Calu3 (cell line): ENCODE data around the gene HNRNPLL. TPM values are rescaled to one million over a fixed set of nuclear protein-coding genes. Genes with fewer than 3 reads are reported as not detected.

Experiments used
- BruUV-seq: library from RNA; stranded (reverse); fragments of 400-500 nt; replicated peaks from 2 replicates; lab custom pipeline; 2021; lab: Mats Ljungman, UMichigan
- CTCF ChIA-PET: fragments of 300-600 bp; sonication (Branson Sonifier 250); formaldehyde crosslinking; loops from one replicate; lab custom pipeline; 2022; ENCODE audit warnings: antibody characterized with exemption; lab: Charles Lee
- DNase-seq: peaks from one replicate; pipeline ENCODE4 v3.0.0; 2022
- H3K27ac Mint-ChIP-seq: one replicate; pipeline ENCODE4 v1.8.0; 2022; ENCODE audit warnings: mixed read lengths; ENCODE audit not compliant: unreplicated experiment
- H3K27me3 Mint-ChIP-seq: one replicate; pipeline ENCODE4 v1.8.0; 2022; ENCODE audit warnings: mixed read lengths; ENCODE audit not compliant: unreplicated experiment
- H3K36me3 Mint-ChIP-seq: one replicate; pipeline ENCODE4 v1.8.0; 2022; ENCODE audit warnings: mild to moderate bottlenecking, moderate library complexity, mixed read lengths; ENCODE audit not compliant: insufficient read depth, unreplicated experiment
- H3K4me1 Mint-ChIP-seq: one replicate; pipeline ENCODE4 v1.8.0; 2022; ENCODE audit warnings: mild to moderate bottlenecking, low read depth, mixed read lengths; ENCODE audit not compliant: unreplicated experiment
- H3K4me3 Mint-ChIP-seq: one replicate; pipeline ENCODE4 v1.8.0; 2022; ENCODE audit warnings: mild to moderate bottlenecking, low read depth, moderate library complexity, mixed read lengths; ENCODE audit not compliant: unreplicated experiment
- H3K9me3 Mint-ChIP-seq: one replicate; pipeline ENCODE4 v1.8.0; 2022; ENCODE audit warnings: low read depth, mixed read lengths; ENCODE audit not compliant: unreplicated experiment
- CTCF ChIP-seq: fragments of 200-600 bp; IDR thresholded peaks from one replicate; pipeline ENCODE4 v1.8.0; 2022; ENCODE audit warnings: antibody characterized with exemption; ENCODE audit not compliant: unreplicated experiment
- intact Hi-C: fragments of 100-400 bp; cut with micrococcal nuclease; formaldehyde crosslinking; loops from one replicate; pipeline ENCODE4 v1.10.0; 2022; ENCODE audit not compliant: unreplicated experiment
- total RNA-seq: library from RNA; stranded (reverse); gene quantifications from 2 replicates; pipeline ENCODE4 v1.2.3, GENCODE V29; 2022

HNRNPLL gene
- total RNA-seq, 1 experiment from 2014 or later, result 47.6 TPM

- no peaks in the 10 kb centered on the region for H3K4me1 Mint-ChIP-seq
- CTCF ChIA-PET, result no interaction called here
- H3K36me3 Mint-ChIP-seq, result no peaks in the 10 kb centered on the region
- no peak for DNase-seq
- H3K9me3 Mint-ChIP-seq, result no peaks in the 10 kb centered on the region
- H3K27me3 Mint-ChIP-seq, result peaks cover 5% of the 10 kb centered on the region
- H3K27ac Mint-ChIP-seq, result no peak overlapping the region
- intact Hi-C loops, result no loop called here
- TF ChIP-seq CTCF, result no peak
- BruUV-seq, result no TSS peak
- H3K4me3 Mint-ChIP-seq, result no peak overlapping the region
Measured at GRCh38 chr2:38622210-38622609, 19.5 kb upstream of the HNRNPLL start.

GRCh38 chr2:38621018-38621417, 18.3 kb upstream of the HNRNPLL start:
- CTCF ChIA-PET, result no interaction called here
- no peaks in the 10 kb centered on the region for H3K36me3 Mint-ChIP-seq
- TF ChIP-seq CTCF, result no peak
- intact Hi-C loops, result no loop called here
- no peaks in the 10 kb centered on the region for H3K9me3 Mint-ChIP-seq
- no peaks in the 10 kb centered on the region for H3K4me1 Mint-ChIP-seq
- no peak overlapping the region for H3K4me3 Mint-ChIP-seq
- BruUV-seq, result no TSS peak
- H3K27me3 Mint-ChIP-seq, result peaks cover 9% of the 10 kb centered on the region
- no peak for DNase-seq
- no peak overlapping the region for H3K27ac Mint-ChIP-seq

GRCh38 chr2:38620282-38620977, 17.7 kb upstream of the HNRNPLL start:
- H3K36me3 Mint-ChIP-seq, result no peaks in the 10 kb centered on the region
- no peak for DNase-seq
- CTCF ChIA-PET, result interaction anchor here (1.1 kb wide), 1 partner anchor 33 kb away, joined by 3 read pairs; no protein-coding TSS in a partner anchor
- no peak for TF ChIP-seq CTCF
- no peaks in the 10 kb centered on the region for H3K9me3 Mint-ChIP-seq
- H3K27ac Mint-ChIP-seq, result no peak overlapping the region
- H3K27me3 Mint-ChIP-seq, result peaks cover 9% of the 10 kb centered on the region
- intact Hi-C loops, result no loop called here
- no peaks in the 10 kb centered on the region for H3K4me1 Mint-ChIP-seq
- H3K4me3 Mint-ChIP-seq, result no peak overlapping the region
- BruUV-seq, result no TSS peak

- H3K4me3 Mint-ChIP-seq, result no peak overlapping the region
- no peaks in the 10 kb centered on the region for H3K36me3 Mint-ChIP-seq
- peaks cover 9% of the 10 kb centered on the region for H3K27me3 Mint-ChIP-seq
- no peaks in the 10 kb centered on the region for H3K9me3 Mint-ChIP-seq
- H3K27ac Mint-ChIP-seq, result no peak overlapping the region
- intact Hi-C loops, result no loop called here
- BruUV-seq, result no TSS peak
- H3K4me1 Mint-ChIP-seq, result no peaks in the 10 kb centered on the region
- CTCF ChIA-PET, result interaction anchor here (0.6 to 1.1 kb wide), 2 partner anchors 33 to 255 kb away, joined by 3 to 10 read pairs; no protein-coding TSS in a partner anchor
- DNase-seq, result no peak
- TF ChIP-seq CTCF, result no peak
Measured at GRCh38 chr2:38619458-38620164, 16.9 kb upstream of the HNRNPLL start.
